HuH-7.5 (cell line): ENCODE results near the gene ANO4.

Source experiments
- DNase-seq: peaks from one replicate; pipeline ENCODE4 v3.0.0; 2011; ENCODE audit warnings: low spot score

Gene ANO4

DNA sequence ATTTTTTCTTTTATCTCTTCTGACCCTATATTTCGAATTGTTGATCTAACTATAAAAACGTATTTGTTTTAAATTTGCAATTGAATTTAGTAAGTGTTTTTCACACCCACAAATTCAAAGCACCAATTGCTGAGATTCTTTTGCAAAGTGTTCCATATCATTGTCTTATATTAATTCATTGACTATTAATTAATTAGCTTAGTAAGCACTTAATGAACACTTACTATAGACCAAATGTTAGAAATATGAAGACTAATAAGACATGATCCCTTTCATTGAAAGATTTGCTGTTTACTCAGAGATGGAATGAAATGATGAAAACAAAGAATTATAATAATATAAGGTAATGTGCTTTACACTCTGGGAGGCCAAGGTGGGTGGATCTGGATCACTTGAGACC, 14.2 kb downstream of the ANO4 start:
- DNase-seq, result no peak

DNA sequence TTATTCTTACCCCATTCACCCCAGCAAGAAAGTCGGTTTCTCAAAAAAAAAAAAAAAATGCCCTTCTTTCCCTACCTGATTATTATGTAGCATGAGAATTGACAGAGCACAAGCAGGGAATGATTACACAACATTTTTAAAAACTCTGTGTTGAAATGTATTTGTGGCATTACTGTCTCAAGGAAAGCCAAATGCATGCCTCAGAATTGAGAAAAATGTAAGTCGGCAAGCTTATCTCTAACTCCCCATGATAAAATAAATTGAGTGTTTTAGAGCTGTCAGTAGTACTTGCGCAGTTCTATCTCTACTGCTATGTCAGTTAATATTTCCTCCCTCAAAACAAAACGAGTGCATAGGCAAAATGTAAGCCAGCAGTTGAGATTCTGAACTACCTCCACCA, 25.7 kb downstream of the ANO4 start:
- no peak for DNase-seq

DNA sequence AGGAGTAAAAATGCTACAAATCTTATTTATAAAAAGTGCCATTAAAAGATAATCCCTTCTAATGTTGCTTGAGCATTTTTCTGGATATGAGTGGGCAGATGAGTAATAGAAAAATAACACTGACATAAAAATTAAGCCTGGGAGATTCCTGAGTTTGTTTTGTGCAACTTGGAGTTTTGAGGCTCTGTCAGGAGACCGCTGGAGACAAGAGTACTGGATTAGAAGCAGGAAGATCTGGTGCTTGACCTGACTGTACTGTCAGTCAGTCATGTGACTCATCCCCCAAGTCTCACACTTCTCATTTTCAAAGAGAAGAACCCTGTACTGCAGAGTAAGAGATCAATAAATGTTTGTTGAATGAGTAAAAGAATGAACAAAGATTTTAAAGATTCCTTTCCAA, 29.4 kb downstream of the ANO4 start:
- DNase-seq, result no peak

DNA sequence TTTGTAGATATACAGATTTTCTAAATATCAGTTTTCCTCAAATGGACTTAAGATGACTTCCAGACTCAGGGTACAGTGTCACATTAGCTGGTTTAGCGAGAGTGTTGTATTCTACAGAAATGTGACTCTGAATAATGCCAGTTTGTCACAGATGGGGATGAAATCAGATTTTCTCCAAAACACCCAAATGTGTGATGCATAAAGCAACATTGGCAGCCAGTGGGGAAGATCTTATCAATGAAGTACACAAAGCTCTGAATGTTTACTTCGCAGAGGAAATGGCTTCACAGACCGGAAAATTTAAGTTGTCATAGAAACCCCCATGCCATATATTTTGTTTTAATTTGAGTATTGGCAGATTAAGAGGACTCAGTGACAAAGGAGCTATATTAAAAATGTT, 29.9 kb downstream of the ANO4 start:
- DNase-seq, result no peak

DNA sequence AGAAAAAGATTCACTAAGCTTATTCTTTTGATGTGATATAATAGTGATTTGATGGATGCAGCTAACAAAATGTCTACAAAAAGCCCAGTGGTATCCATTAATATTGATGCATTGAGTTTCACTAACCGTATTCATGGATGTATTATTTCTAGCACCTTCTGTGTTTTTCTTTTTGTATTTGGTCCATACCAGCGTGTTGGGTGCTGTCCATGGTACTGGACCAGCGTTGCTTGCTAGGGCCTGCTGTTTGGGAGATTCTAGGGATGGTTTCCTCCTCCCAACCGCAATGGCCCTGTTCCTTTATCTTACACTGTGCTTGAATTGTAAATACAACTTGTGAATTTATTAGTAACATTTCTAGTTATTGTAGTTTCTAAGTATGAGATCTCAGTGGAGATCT, 31.7 kb downstream of the ANO4 start:
- no peak for DNase-seq

DNA sequence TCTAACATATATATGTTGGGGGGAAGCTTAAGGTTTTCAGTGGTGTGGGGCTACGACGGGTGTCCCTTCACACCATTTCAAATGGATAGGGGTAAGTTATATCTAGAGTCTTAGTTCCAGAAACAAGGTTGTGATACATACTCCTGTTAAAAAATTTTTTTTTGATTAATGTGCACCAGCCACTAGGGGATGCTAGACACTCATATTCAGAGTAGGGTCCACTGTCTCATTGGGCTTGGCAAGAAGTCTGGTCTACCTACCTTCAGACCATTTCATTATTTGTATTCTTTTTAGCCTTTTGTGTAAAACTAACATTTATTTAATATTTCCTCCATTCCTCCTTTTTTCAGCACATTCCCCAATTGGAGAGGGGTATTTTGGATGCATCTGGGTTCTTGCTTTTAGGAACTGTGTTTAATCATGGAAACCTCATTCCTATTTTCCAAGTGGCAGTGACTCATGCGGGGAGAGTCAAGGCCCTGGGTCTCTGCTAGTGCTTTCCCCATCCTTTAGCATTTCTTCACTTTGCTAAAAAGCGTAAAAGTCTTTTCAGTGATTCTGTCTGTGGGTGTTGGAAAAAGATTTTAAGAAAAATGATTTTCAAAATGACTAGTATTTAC, 33.4 kb downstream of the ANO4 start:
- DNase-seq, result peak; percentile 19

DNA sequence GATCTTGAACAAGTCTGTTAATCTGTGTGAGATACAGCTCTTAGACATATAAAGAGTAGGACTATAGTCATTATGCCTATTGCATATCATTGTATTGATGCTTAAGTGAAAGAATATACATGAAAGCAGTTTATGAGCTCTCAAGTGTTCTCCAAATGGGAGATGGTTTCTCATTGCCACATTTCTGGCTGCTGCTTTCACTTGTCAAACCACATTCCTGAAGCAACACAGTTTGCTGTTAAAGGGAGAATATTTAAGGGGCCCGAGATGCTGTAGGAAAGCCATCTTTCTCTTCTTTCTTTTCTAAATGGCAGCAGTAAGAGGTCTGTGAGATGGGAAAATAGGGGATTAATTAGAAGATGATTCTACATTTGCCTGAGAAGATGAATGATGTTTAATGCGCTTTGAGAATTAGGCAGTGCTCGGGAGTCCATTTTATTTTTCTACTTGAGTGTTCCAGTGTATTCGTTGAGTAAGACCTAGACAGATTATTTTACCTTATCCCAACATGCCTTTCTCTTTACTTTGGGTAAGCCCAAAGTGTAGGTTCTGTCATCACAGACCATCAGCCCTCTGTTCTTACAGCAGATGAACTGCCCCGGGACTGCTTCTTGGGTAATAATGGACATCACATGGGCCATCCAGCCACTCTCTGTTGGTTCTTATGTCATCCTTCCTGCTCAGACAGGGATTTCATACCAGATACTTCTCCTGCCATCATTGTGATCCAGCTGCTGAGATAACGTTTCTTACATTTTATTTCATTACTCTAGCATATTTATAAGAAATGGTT, 35.6 kb downstream of the ANO4 start:
- no peak for DNase-seq

DNA sequence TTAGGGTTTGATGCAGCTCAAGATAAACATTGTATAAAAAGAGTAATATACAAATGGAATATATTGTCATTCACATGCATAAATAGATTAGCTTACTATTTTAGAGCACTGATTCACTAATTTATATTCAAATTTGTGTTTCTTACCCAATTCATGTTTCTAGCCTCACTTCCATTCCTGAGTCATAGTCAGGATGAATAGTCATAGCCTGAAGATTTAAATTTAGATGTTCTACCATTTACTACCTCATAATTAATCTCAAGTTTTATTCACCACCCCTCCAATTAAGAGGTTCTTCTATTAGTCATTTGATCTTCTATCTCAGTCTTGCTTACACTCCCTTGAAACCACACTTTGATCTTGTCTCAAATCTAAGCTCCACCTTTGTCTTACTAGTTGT, 38.7 kb downstream of the ANO4 start:
- DNase-seq, result no peak

DNA sequence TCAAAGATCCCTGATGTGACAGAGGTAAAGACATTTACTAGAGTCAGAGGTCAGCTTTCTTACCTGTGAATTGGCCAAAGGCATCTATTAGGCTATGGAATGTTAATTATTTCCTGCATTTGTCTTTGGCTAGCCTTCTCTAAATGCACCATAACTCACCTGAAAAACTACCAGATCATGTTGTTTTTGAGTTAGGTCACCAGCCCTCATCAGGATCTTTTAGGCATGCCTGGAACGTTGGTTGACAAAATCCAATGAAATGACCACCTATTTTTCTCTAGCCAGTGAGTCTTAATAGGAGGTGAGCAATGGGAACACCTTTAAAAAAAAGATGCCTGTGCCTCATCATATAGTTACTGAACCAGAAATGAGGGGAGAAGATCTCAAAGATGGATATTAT, 46.2 kb downstream of the ANO4 start:
- no peak for DNase-seq

DNA sequence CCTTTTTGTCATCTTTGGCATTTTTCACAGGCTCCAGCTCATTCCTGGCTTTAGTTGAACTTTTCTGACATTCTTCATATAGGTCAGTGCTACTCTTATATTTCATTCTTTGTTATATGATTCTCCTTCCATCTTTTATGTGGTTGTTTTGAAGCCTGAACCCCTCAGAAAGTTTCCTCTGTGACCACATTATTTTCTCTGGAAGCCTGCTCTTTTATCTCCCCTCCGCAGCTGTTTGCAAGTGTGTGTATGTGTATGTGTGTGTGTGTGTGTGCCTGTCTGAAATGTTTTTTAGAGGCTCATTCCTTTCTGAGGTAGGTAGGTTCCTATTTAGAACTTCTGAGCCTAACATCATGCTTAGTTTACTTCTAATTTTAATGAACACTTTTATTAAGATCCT, 47.6 kb downstream of the ANO4 start:
- no peak for DNase-seq

DNA sequence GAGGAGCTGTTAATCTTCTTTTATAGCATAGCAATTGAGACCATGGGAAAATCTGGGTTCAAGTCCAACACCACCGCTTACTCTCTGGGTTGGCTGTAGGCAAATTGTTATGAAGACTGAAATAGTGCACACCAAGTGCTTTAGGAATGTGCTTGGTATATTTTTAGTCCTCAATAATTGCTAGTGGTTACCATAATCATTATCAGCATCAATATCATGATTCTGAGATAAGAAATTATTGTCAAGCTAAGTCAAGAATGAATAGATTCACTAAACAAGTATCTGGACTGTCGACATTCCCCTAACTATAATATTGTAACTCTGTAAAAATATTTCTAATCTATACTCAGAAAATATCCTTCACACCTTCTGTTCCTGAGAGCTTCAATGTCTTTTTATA, 48.5 kb downstream of the ANO4 start:
- no peak for DNase-seq

DNA sequence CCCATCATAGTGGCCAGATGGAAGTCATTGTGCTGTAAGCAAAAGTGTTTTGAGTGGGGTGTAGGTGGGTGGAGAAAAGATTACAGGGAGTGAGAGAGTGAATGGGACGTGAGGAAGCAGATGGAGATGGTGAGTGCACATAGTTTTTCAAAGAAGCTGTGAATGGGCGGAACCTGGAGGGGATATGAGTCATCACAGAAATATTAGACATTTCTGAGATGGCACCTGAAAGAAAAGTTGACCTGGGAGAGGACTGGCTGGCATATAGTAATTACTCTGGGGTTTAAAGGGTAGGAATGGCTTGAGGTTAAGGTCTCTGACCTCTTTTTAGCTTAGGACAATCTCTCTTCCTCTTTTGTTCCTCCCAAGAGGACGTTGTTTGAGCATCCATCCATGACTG, 50.5 kb downstream of the ANO4 start:
- no peak for DNase-seq

DNA sequence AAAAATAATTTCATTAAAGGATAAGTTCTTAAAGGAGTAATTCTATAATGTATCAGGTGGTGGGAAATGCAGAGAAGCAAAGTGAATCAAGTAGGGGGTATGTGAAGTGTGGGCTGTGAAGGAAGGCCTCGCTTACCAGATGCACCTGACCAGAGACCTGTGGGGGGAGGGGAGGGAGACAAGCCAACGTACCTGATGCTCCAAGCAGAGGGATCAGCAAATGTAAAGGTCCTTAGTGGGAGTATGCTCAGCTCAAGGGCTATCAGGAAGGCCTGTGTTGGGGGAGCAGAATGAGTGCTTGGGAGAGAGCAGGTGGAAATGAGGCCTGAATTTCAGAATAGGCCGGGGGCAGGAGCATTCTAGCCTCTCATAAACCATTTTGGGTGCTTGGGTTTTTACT, 57.1 kb downstream of the ANO4 start:
- no peak for DNase-seq

DNA sequence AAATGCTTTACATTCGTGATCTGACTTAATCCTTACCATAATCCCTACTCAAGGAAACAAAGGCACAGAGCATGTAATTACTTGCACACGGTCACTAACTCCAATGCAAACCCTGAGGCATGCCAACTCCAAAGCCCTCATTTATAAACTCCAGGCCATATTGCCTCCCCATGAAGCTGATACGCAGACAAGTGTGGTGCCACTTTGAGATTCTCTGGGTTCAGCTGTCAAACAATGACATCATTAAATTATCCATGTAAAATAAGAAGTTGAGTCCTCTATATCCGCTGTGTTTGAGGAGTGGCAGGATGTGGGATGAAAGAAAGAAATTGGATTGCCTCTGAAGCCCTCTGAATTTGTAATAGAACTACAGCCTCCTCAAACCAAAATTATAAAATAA, 62.8 kb downstream of the ANO4 start:
- no peak for DNase-seq

DNA sequence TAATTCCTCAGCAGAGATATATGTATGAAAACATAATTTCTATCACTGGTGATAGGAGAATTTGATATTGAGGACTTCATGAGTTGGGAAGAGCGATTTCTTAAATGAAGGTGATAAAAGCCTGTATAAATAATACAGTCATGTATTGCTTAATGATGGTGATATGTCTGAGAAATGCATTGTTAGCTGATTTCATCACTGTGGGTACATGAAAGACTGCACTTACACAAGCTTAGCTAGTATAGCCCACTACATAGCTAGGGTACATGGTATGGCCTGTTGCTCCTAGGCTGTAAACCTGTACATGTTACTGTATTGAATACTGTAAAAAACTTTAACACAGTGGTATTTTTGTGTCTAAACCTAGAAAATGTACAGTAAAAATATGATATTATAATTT, 63.4 kb downstream of the ANO4 start:
- no peak for DNase-seq

DNA sequence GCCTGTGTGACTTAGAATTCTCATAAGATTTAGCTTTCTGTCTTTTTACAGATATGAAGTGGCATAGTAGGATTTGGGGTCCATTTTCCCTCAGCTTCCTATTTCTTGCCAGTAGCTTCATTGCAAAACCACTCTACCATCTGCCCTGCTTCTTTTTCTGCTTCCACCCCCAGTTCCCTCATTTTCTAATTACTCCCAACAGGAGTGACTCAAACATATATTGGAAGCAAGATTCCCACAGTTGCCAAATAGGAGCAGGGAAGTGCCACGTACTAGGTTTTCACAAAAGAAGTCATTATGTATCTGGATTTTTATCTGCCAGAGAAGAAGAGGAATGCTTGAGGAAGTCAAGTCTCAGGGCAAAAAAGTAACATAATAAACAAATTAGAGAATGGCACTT, 64.1 kb downstream of the ANO4 start:
- DNase-seq, result no peak

DNA sequence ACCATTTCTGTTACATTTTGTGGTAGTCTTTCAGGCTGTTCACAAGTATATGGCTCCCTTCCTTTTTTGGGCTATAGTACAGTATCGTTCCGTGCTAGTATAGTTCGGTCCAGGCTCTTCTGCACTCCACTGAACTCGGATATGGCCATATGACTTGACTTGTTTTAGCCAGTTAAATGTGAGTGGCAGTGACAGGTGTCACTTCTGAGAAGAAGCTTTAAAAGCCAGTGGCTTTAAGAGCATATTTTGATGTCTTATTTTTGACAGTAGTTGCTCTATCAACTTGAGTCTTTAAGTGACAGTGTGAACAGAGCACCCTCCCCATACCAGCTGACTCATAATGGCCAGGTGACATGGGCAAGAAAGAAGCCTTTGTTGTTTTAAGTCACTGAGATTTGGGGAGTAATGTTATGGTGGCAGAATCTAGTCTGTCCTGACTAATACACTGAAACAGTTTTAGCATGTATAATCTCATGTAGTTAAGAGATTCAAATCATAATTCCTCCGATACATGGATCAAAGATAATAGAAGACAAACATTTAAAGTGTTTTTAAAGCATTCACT, 64.6 kb downstream of the ANO4 start:
- DNase-seq, result no peak

DNA sequence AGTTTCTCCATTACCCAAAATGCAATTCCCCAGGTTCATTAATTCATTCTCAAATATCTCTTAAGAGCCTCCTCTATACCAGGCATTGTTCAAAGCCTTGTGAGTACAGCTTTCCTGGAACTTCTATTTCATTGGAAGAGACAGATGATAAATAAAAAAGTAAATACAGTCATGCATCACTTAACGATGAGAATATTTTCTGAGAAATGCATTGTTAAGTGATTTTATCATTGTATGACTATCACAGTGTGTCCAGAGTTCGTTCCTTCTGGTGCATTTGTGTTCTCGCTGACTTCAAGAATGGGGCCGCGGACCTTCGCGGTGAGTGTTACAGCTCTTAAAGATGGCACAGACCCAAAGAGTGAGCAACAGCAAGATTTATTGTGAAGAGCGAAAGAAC, 66.0 kb downstream of the ANO4 start:
- no peak for DNase-seq

DNA sequence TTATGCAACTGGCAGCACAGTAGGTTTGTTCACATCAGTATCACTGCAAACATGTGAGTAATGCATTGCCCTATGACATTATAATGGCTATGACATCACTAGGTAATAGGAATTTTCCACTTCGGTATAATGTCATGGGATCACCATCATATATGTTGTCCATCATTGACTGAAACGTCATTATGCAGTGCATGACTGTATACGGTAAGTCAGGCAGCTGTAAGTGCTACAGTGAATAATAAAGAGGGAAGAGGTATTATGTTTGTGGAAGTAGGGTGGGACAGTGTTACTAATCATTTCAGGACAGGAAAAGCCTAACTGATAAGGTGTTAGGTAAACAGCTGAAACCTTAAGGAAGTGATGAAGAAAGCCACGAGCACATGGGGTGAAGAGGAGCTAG, 68.1 kb downstream of the ANO4 start:
- DNase-seq, result no peak

DNA sequence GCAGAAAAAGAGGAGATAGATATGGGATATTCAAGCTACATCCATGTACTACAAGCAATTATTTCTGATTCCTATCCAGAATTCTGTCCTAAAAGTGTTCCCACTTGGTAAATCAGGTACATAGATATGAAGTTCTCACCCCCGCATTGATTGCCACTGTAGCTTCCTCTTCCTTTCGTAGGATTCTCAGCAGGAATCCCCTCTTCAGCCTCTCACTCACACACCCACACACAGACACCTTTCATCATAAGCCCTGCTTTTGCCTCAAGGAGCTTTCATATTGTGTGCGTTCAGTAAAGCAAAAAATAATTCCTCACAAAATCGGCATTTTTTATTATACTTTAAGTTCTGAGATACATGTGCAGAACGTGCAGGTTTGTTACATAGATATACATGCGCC, 69.8 kb downstream of the ANO4 start:
- DNase-seq, result no peak

DNA sequence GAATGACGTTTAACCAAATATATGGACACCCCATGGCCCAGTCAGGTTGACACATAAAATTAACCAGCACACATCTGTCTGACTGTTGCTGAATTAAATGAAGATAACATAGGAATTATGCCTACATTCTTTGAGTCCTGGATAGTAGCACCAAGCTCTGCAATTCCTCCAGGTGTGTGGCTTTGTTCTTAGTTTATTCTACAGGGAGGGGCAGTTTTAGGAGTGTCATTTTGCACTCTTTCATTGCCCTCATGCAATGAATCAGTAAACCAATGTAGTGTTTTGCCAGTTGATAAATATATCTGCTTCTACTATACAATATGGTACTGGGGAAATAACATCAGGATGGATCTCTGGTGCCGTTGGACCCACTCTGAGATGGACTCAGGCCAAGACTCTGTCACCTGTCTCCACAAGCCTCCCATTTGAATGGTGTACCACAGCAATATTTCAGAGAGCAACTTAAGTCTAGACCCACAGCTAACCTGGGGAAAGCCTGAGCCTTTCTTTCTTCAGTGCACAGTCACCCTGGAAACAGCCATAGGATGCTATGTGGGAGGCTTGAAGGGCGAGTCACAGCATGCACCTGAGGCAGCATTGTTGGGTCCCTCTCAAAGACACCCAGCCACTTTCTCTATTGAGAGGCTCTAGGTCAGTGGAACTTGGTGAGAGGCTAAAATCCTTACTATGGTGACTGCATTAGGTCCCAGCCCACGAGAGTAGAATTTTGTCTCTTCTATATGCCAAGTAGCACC, 73.2 kb downstream of the ANO4 start:
- no peak for DNase-seq

DNA sequence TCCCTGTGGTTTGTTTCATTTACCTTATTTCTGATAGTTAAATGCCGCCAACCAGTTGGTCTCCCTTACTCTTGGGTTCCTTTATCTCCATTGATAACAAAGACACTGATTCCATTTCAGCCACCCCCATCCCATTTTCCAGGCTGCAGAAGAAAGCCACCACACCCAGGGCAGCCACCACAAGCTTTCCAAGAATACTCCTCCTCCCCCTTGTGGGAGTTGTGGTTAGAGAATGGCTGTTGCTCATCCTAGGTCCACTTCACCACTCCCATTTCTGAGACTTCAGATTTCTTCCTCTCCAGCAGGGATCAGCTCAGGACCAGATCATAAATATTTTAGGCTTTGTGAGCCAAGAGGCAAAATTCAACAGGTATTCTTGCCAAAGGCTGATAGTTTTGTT, 73.9 kb downstream of the ANO4 start:
- no peak for DNase-seq

DNA sequence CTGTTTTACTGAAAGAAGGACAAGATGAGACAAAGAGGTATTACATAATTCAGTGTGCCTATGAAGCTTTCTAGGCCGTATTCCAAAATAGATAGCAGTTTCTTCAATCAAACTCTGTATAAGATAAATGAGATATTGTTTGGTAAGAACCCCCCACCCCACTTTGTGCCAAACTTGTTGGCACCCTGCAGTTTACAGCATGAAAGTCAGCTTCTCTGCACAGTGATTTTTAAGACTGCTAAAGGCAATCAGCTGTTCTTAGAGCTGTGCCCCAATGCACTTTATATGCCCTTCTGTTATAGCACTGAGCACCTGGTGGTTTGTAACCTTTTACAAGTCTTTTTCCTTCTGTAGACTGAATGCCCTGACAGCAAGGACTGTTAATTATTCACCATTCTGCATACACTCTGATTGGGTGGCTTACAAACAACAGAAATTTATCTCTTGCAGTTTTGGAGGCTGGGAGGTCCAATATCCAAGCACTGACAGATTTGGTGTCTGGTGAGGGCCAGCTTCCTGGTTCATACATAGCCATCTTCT, 76.7 kb downstream of the ANO4 start:
- no peak for DNase-seq
